ENCODE measurements around the gene CEP72.

Gene CEP72

DNA sequence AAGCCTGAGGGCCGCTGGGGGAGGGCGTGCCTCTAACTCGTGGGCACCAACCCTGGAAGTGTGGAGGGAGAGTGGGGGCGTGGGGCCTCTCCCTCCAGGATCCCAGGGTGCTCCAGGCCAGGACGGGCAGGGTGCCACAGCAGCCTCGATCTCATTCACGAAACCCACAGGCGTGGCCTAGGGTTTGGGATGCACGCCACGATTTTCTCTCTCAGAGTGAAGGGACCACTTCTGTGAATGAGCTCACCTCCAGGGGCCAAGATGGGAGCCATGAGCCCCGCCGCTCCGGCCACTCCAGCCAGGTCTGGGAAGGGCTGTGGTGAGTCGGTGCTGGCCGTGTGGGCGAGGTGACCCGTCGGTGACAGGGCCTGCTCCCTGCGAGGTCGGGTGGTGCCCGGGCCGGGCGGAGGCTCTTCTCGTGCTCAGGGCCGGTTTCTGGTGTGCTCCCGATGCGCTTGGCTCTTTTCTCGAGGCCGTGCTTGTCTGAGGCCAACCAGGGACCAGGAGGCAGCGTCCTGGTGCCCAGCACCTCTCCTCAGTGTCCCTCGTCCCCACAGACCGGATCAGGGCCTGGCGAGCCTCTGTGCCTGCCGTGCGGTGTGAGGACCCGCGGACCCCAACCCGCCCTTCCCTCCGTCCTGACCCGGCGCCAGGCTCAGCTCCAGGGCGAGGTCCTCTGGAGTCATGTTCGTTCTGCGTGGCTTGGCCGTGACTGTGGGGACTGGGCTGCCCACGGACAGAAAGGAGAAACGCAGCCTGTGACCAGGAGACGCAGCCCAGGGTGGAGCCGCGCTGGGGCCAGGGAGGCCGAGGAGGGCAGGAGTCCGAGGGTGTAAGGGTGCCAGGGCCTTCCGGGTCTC lies 50.0 kb downstream of the CEP72 start:
- DNase-seq = no peak

DNA sequence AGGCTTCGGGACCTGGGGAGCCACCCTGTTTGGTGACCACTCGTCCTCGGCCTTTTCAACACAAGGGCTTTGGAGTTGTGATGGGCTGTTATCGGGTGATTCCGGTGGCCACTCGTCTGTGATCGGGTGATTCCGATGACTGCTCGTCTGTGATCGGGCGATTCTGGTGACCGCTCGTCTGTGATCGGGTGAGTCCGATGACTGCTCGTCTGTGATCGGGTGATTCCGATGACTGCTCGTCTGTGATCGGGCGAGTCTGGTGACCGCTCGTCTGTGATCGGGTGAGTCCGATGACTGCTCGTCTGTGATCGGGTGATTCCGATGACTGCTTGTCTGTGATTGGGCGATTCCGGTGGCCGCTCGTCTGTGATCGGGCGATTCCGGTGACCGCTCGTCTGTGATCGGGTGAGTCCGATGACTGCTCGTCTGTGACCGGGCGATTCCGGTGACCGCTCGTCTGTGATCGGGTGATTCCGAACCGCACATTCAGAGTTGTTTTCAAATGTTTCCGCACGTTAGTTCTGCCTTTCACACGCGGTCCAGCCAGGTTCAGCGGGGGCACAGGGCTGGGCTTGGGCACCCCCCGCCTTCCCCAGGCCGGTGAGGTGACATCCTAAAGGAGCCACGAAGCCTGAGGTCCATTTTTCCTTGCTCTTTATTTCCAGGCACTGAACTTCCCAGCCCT lies 50.8 kb downstream of the CEP72 start:
- DNase-seq = no peak

DNA sequence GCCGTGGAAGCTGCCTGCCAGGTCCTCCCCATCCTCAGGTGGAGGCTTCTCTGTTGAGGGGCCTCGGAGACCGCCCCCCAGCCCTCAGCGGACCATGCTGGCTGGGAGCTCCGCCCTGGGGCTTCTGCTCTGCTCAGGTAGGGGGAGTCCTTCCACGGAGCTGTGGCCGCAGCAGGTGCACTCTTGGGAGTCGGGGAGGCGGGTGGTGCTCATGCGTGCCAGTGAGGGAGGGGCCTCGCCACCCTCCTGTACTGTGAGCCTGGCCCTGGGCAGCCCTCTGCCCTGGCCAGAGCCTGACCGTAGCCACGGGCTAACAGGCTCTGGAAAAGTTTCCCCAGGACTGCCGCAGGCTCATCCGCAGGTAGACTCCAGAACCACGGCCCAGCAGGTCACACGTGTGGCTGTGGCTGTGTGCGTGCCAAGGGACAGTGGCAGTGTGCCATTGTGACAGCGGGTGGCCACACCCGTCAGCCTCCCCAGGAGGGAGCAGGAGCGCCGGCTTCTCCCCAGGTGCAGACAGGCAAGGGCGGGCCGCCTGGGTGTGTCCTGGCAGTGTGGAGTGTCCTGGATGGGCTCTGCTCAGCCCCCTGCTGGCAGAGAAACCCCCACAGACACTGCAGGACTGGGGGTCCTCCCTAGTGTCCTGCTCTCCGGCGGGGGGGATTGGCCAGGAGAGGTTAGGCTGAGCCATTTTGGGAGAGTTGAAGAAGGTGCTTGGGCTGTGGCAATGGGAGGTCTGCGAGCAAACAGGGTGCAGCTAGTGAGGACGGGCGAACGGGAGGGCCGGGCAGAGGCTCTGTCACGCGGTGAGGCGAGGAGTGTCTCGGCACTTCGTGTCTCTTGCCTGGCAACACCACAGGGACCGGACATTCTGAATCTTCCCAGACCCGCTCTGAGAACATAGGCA lies 51.5 kb downstream of the CEP72 start:
- no peak for DNase-seq

DNA sequence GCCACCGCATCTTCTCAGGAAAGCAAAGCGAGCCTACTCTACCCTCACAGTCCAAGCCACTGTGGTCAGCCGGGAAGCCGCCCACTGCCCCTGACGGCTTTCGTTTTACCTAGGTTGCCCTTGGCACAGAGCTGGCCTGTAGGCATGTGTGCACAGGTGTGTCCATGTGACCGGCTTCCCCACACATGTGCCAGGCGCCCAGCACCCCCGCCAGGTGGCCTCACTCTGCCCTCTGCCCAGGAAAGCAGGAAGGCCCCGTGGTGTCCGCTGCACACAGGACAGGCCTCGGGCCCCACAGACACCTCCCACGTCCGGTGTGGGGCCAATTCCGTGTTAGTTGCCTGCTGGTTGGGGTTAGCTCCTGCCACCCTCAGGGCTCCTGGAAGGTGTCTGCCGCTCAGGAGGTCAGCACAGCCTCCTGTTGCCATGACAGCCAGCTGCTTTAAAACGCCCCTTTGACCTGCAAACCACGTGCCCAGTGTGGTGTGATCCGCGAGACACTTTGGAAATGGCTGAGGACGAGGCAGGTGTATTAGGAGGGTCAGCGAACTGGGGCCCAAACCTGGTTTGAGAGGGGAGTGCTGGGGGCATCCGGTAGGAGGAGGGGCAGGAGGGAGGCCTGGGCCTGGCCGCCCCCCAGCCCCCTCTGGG lies 52.3 kb downstream of the CEP72 start:
- DNase-seq = no peak

DNA sequence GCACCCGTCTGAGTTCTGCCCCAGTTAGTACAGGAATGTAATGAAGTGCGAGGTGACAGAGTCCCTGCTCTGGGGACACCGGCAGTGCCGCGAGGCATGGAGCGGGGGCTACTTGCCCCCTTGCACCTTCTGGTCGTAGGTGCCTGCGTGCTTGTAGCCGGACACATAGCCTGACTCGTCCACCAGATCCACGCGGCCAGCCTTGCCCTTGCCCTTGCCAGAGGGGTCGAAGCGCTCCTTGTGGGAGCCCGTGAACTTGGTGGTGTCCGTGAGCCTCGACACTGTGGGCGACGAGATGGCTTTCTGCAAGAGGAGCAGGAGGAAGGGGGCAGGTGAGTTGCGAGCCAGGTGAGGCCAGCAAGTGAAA lies 52.8 kb downstream of the CEP72 start:
- no peak for DNase-seq

GRCh38 chr5:665541-665955 lies 53.4 kb downstream of the CEP72 start:
- no peak for DNase-seq

GRCh38 chr5:665956-666711 lies 54.0 kb downstream of the CEP72 start:
- no peak for DNase-seq

GRCh38 chr5:666816-667498 lies 54.8 kb downstream of the CEP72 start:
- no peak for DNase-seq

- DNase-seq = no peak
Observed at GRCh38 chr5:668283-668995, 56.3 kb downstream of the CEP72 start.

DNA sequence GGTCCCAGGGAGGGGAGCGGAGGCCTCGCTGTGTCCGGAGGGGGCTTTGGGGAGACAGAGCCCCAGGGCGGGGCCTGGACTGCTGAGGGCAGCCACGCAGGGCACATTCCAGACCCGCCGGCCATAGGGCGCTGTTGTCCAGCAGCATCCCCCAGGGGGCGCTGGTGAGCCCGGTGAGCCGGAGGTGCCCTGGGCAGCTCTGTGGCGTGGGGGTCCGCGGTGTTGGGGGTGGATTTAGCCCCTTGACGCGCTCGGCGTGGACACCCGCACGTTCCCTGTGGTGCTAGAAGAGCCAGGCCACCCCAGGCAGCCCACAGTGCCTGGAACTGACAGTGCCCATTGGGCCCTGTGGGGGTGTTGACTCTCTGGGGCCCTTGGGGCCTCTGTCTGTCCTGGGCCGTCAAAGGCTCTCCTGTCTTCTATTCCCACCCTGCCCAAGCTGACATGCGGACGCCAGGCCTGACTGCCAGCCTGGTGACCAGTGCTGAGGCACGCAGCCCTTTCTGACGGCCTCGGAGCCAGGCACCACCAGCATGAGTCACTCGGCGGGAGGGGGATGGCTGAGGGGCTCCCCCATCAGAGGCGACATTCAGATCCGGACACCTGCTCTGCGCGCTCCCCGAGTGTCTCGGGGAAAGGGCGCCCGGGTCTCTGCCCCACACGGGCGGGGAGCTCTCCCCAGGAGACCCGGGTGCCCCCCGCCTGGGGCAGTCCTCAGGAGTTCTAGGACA lies 57.1 kb downstream of the CEP72 start:
- no peak for DNase-seq

DNA sequence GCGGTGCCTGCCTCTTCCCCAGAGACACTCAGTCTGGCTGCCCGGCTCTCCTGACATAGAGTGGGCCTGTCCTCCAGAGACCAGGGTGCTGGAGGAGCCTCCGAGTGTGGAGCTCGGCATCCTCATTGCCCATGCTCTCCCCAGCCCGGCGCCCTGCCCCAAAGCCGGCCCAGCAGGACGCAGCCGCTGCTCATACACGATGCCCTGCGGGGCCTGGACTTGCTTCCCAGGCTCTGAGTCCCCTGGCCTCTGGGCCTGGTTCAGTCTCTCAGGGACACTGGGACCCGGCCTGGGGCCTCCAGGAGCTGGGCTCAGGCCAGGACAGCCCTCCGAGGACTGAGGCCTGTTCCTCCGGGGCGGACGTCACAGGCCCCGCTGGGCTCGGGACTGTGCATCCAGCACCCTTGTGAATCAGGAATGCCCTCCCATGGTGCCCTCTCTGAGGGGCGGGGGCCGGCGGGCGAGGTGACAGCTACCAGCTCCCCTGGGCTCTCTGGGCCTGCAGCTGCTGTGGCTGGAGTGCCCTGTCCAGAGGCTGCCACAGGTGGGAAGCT lies 57.8 kb downstream of the CEP72 start:
- DNase-seq = no peak

- no peak for DNase-seq
Observed at GRCh38 chr5:670396-671270, 58.5 kb downstream of the CEP72 start.

- DNase-seq = peak in 1 of 2 experiments; percentile 47
Observed at GRCh38 chr5:671459-672328, 59.6 kb downstream of the CEP72 start.

DNA sequence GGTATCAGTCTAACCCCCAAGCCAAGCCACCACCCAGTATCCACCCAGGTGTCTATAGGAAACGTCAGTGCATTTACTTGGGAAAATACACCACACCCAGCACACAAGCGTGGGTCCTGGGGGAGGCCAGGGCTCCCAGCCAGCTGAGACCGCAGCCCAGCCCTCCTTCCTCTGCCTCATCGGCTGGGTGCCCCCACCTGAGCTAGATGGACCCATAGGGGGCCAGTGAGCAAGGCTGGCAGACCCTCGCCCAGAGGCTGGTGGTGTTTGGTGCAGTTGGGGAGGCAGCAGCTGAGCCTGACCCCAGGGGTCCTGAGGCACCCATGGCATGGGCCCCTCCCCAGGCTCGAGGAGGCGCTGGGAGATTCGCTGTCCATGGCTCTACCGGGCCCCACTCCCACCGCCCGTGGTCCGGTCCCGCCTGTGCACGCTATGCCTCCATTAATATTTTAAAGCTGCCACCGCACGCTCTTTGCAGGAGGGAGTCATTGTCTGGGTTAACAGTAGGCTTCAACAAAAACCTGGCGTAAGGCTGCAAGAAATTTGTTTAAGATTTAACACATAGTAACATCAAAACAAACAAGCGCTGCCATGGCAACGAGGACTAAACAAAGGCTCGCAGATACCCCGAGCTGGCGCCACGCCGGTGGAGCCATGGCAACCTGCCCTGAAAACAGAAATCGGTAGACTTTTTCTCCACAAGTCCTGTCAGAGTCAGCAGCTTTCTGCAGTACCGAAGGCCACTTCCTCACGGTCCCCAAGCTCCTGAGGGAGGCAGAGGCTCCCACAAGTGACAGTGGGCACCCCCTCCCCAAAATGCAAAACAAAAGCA lies 60.4 kb downstream of the CEP72 start:
- no peak for DNase-seq

DNA sequence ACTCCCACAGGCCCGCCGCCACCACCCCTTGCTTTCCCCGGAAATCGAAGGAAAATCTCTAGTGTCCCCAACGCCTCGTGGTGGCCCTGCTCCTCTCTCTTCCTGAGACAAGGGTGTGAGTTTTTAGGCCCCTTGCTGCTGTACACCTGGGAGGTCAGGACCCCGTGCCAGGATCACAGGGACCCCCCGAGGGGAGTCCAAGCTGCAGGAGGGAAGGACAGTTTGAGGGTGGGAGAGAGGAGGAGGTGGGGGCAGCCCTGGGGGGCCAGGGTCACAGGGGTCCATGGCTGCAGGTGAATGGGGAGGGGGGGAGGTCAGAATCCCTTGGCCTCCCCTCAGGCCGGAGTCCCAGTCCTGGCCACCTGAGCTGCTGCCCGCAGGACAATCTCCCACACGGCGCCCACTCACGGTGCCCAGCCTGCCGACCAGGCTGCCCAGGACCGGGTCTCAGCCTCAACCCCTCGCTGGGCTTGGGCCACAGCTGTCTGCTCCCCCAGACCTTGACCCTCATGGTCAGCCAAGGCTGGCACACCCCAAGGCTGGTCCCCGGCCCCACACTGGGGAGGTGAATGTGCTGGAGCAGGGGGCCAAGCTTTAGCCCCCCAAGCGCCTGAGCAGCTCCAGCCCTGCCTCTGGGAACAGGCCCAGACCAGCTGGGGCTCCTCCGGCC lies 61.2 kb downstream of the CEP72 start:
- DNase-seq = no peak

Measured in cerebellar nuclear complex (tissue), 1 donor.